ENCODE data around the gene AGPAT1. TPM values are rescaled to one million over a fixed set of nuclear protein-coding genes. Genes with fewer than 3 reads are reported as not detected.

The AGPAT1 gene
- total and polyA plus RNA-seq, 2 of the 8 experiments (the other 6 are each of a cell fraction or from before 2014, with no cell fraction given), result 96.0 to 222 TPM

GRCh38 chr6:32195652-32195901 is 19.7 kb upstream of the AGPAT1 start (continued):
- no peak for TF ChIP-seq TEAD4 (IDR thresholded peaks at IDR 0.05; ENCODE audit: low read depth, low read length)
- TF ChIP-seq POU5F1 (IDR thresholded peaks at IDR 0.05; ENCODE audit: low read depth, low read length), result no peak
- TF ChIP-seq SAP30 (IDR thresholded peaks at IDR 0.05; ENCODE audit: insufficient read depth, insufficient replicate concordance, low read length), result no peak
- no peak for TF ChIP-seq TCF12 (IDR thresholded peaks at IDR 0.05; ENCODE audit: low read depth, low read length)
- TF ChIP-seq, protein P1, sequence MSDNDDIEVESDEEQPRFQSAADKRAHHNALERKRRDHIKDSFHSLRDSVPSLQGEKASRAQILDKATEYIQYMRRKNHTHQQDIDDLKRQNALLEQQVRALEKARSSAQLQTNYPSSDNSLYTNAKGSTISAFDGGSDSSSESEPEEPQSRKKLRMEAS (IDR thresholded peaks at IDR 0.05), result peak; percentile 89
- no peak for TF ChIP-seq CREB1 (IDR thresholded peaks at IDR 0.05)
- no peak for TF ChIP-seq YY1 (IDR thresholded peaks at IDR 0.05; ENCODE audit: low read depth, low read length)
- no peak for TF ChIP-seq HDAC6 (IDR thresholded peaks at IDR 0.05; ENCODE audit: low read depth, low read length)
- TF ChIP-seq SP1 (IDR thresholded peaks at IDR 0.05; ENCODE audit: low read depth, low read length), result no peak; the same call in none of the 2 replicates
- no peak for TF ChIP-seq GTF2F1 (IDR thresholded peaks at IDR 0.05; ENCODE audit: borderline replicate concordance, low read depth, low read length)
- no peak for TF ChIP-seq ASH2L (IDR thresholded peaks at IDR 0.05; ENCODE audit: low read length)
- TF ChIP-seq CHD1 (IDR thresholded peaks at IDR 0.05; ENCODE audit: low read depth, low read length), result no peak
- no peak for TF ChIP-seq TBP (IDR thresholded peaks at IDR 0.05; ENCODE audit: low read depth, low read length)
- TF ChIP-seq BACH1 (IDR thresholded peaks at IDR 0.05; ENCODE audit: low read length), result no peak
- TF ChIP-seq RNF2 (IDR thresholded peaks at IDR 0.05; ENCODE audit: borderline replicate concordance, low read depth, low read length, missing control alignments, poor library complexity, severe bottlenecking), result no peak
- no peak for TF ChIP-seq KDM1A (IDR thresholded peaks at IDR 0.05; ENCODE audit: borderline replicate concordance, low read length)
- no peak for TF ChIP-seq POLR2AphosphoS5 (IDR thresholded peaks at IDR 0.05; ENCODE audit: low read depth, low read length)
- no peak for TF ChIP-seq BCL11A (IDR thresholded peaks at IDR 0.05; ENCODE audit: low read depth in 2 of 2, low read length in 2 of 2)
- no peak; a peak in 1 of 3 replicates for TF ChIP-seq POLR2A (IDR thresholded peaks at IDR 0.05; ENCODE audit: control extremely low read depth in 1 of 2, low read depth in 2 of 2, low read length in 2 of 2)
- TF ChIP-seq KDM4A (IDR thresholded peaks at IDR 0.05; ENCODE audit: low read depth, low read length, severe bottlenecking), result no peak
- TF ChIP-seq CTCF (IDR thresholded peaks at IDR 0.05; ENCODE audit: control extremely low read depth in 1 of 3, insufficient read depth in 1 of 3, low read depth in 1 of 3, low read length in 3 of 3), result peak in 2 of 3 experiments; percentile 21 to 66; a peak in 2 of 4 replicates
- TF ChIP-seq CTBP2 (IDR thresholded peaks at IDR 0.05; ENCODE audit: borderline replicate concordance, insufficient read depth, insufficient read length, low read length), result no peak
- no peak for TF ChIP-seq EP300 (IDR thresholded peaks at IDR 0.05; ENCODE audit: borderline replicate concordance in 1 of 2, low read depth in 2 of 2, low read length in 2 of 2)
- TF ChIP-seq SIRT6 (IDR thresholded peaks at IDR 0.05; ENCODE audit: low read length), result no peak
